GM12874 (cell line): ENCODE results near the gene KCNMB4.

ENCODE experiments used
- CTCF ChIP-seq: IDR thresholded peaks from 2 replicates; pipeline ENCODE4 v1.5.1; 2011; ENCODE audit warnings: low read depth, mild to moderate bottlenecking, control low read depth, low read length, moderate library complexity; ENCODE audit not compliant: insufficient read depth

The KCNMB4 gene

GRCh38 chr12:70332236-70332635 lies 33.9 kb upstream of the KCNMB4 start:
- no peak for TF ChIP-seq CTCF

GRCh38 chr12:70334742-70335141 lies 31.3 kb upstream of the KCNMB4 start:
- no peak for TF ChIP-seq CTCF

GRCh38 chr12:70338531-70338930 lies 27.6 kb upstream of the KCNMB4 start:
- no peak for TF ChIP-seq CTCF

- TF ChIP-seq CTCF, result no peak
These were observed 15.0 kb upstream of the KCNMB4 start for GRCh38 chr12:70351076-70351475.

- no peak for TF ChIP-seq CTCF
These were observed 12.1 kb upstream of the KCNMB4 start for GRCh38 chr12:70353780-70354660.

- no peak for TF ChIP-seq CTCF
These were observed 11.3 kb upstream of the KCNMB4 start for GRCh38 chr12:70354787-70355186.

- TF ChIP-seq CTCF, result no peak
These were observed 10.1 kb upstream of the KCNMB4 start for GRCh38 chr12:70355972-70356371.
